Endothelial cell of umbilical vein (primary cell): ENCODE measurements around the gene SLC6A6. TPM values are rescaled to one million over a fixed set of nuclear protein-coding genes. Genes with fewer than 3 reads are reported as not detected.

Source experiments
- BruUV-seq: library from RNA; stranded (reverse); fragments of 400-500 nt; replicated peaks from 2 replicates; lab custom pipeline; 2021; lab: Mats Ljungman, UMichigan
- CTCF ChIA-PET: fragments of 300-600, 350-600 bp; sonication (Branson Sonifier 250); formaldehyde crosslinking; loops from one replicate; lab custom pipeline; 2021; ENCODE audit warnings: antibody characterized with exemption, inconsistent platforms; lab: Charles Lee
- POLR2A ChIA-PET: fragments of 300-600, 350-600 bp; sonication (Branson Sonifier 250); formaldehyde crosslinking; loops from one replicate; lab custom pipeline; 2021; ENCODE audit warnings: antibody characterized with exemption, inconsistent platforms; lab: Charles Lee
- DNase-seq: peaks from one replicate; pipeline ENCODE4 v3.0.0-alpha.2; 2011; ENCODE audit warnings: low read depth, low spot score
- FAIRE-seq: peaks from 2 replicates; lab custom pipeline; 2011; peaks lifted over from hg19 to GRCh38; lab: Jason Lieb, UNC
- H2AFZ ChIP-seq: 2 replicates; pipeline ENCODE4 v1.6.0; 2012; ENCODE audit warnings: low read depth, low read length, control low read depth, inconsistent platforms
- H3K27ac ChIP-seq: 2 replicates; pipeline ENCODE4 v1.5.1; 2011; ENCODE audit warnings: low read depth, mild to moderate bottlenecking, control low read depth, low read length, moderate library complexity; ENCODE audit not compliant: insufficient read depth
- H3K27me3 ChIP-seq, 2 experiments: 2 replicates each; pipeline versions ENCODE4 v1.6.0 to v1.6.1; 2011; ENCODE audit warnings: low read length in 2 of 2, mixed read lengths in 1 of 2; ENCODE audit not compliant: control insufficient read depth in 2 of 2, insufficient read depth in 2 of 2
- H3K36me3 ChIP-seq, 2 experiments: 2 replicates in 1 of 2; 3 replicates in 1 of 2; pipeline ENCODE4 v1.5.1; 2011; ENCODE audit warnings: low read length in 2 of 2, mild to moderate bottlenecking in 1 of 2, moderate library complexity in 1 of 2; ENCODE audit not compliant: control insufficient read depth in 2 of 2, insufficient read depth in 2 of 2; ENCODE audit errors: extremely low read depth in 1 of 2
- H3K4me1 ChIP-seq: 3 replicates; pipeline ENCODE4 v1.5.1; 2011; ENCODE audit warnings: mild to moderate bottlenecking, low read length; ENCODE audit not compliant: control insufficient read depth, insufficient read depth; ENCODE audit errors: extremely low read depth
- H3K4me2 ChIP-seq: 2 replicates; pipeline ENCODE4 v1.6.1; 2011; ENCODE audit warnings: low read length, control low read depth, mixed read lengths; ENCODE audit not compliant: insufficient read depth
- H3K4me3 ChIP-seq, 3 experiments: fragments of 200-600 bp in 1 of 3; sonication (generic), shearing (Covaris generic) in 1 of 3; replicated peaks in 1 of 3; 2 replicates each; pipeline ENCODE4 v1.5.1; 2011 to 2016; ENCODE audit warnings: control low read depth in 3 of 3, low read length in 3 of 3, mild to moderate bottlenecking in 2 of 3, inconsistent platforms in 1 of 3, low read depth in 1 of 3, moderate library complexity in 1 of 3; ENCODE audit not compliant: insufficient read depth in 1 of 3
- H3K79me2 ChIP-seq: 2 replicates; pipeline ENCODE4 v1.6.0; 2012; ENCODE audit warnings: low read length, inconsistent platforms; ENCODE audit not compliant: control insufficient read depth, insufficient read depth
- H3K9ac ChIP-seq: replicated peaks from 2 replicates; pipeline ENCODE3; 2011; ENCODE audit warnings: low read length, control low read depth; ENCODE audit not compliant: insufficient read depth; ENCODE audit errors: extremely low read depth
- H3K9me1 ChIP-seq: replicated peaks from 3 replicates; pipeline ENCODE4 v1.6.0; 2011; ENCODE audit warnings: mild to moderate bottlenecking, low read length; ENCODE audit not compliant: control insufficient read depth, insufficient read depth; ENCODE audit errors: extremely low read depth
- H3K9me3 ChIP-seq: replicated peaks from 2 replicates; pipeline ENCODE4 v1.5.1; 2012; ENCODE audit warnings: low read length, inconsistent platforms; ENCODE audit not compliant: control insufficient read depth, insufficient read depth
- H4K20me1 ChIP-seq: replicated peaks from 2 replicates; pipeline ENCODE3; 2011; ENCODE audit warnings: mild to moderate bottlenecking, low read length; ENCODE audit not compliant: control insufficient read depth, insufficient read depth; ENCODE audit errors: extremely low read depth
- CTCF ChIP-seq, 2 donors: IDR thresholded peaks; 1 replicate in 1 of 2; 2 replicates in 1 of 2; pipeline ENCODE4 v1.5.1; 2011; ENCODE audit warnings: low read length in 2 of 2, mild to moderate bottlenecking in 2 of 2, moderate library complexity in 2 of 2, control low read depth in 1 of 2, inconsistent platforms in 1 of 2, low read depth in 1 of 2; ENCODE audit not compliant: insufficient read depth in 1 of 2; ENCODE audit errors: extremely low read depth in 1 of 2
- EZH2 ChIP-seq: IDR thresholded peaks from 2 replicates; pipeline ENCODE4 v1.6.1; 2012; ENCODE audit warnings: borderline replicate concordance, low read depth, mild to moderate bottlenecking, moderate library complexity, low read length, inconsistent platforms; ENCODE audit not compliant: severe bottlenecking
- JUN ChIP-seq: IDR thresholded peaks from 2 replicates; pipeline ENCODE4 v1.6.1; 2011; ENCODE audit warnings: borderline replicate concordance, low read depth; ENCODE audit not compliant: insufficient read length, insufficient read depth
- MAX ChIP-seq: IDR thresholded peaks from 2 replicates; pipeline ENCODE4 v1.6.1; 2011; ENCODE audit not compliant: insufficient read depth, insufficient read length
- MYC ChIP-seq: IDR thresholded peaks from one replicate; pipeline ENCODE4 v1.6.1; 2011; ENCODE audit warnings: mild to moderate bottlenecking, low read depth, low read length
- POLR2A ChIP-seq: IDR thresholded peaks from 2 replicates; pipeline ENCODE4 v1.6.1; 2012; ENCODE audit warnings: low read depth, mild to moderate bottlenecking, control low read depth, low read length
- POLR2AphosphoS5 ChIP-seq: IDR thresholded peaks from 2 replicates; pipeline ENCODE4 v1.6.1; 2012; ENCODE audit warnings: low read depth, mild to moderate bottlenecking, control low read depth, low read length, moderate library complexity; ENCODE audit not compliant: insufficient read depth
- dilution Hi-C: fragments of 300-500 bp; cut with MboI; formaldehyde crosslinking; loops from one replicate; pipeline ENCODE4 v1.15.0; 2019; ENCODE audit warnings: low sequenced_read_pairs; ENCODE audit not compliant: extremely low pct_ligation_motif_present
- intact Hi-C: fragments of 100-400 bp; cut with micrococcal nuclease; formaldehyde crosslinking; loops from one replicate; pipeline ENCODE4 v1.10.0; 2022
- polyA plus RNA-seq, 4 experiments: library from polyadenylated mRNA; depleted of rRNA in 3 of 4; stranded (reverse) in 3 of 4; unstranded in 1 of 4; fragments of >200 nt; gene quantifications; 2 replicates each; pipeline versions ENCODE4 v1.2.1 to v1.2.3, GENCODE V29; 2011 to 2012; ENCODE audit warnings: missing spikeins in 1 of 4
- total RNA-seq: library from RNA; stranded (reverse); gene quantifications from 2 replicates; pipeline ENCODE4 v1.2.3, GENCODE V29; 2021

Gene SLC6A6
- total and polyA plus RNA-seq, 2 donors (not counting 3 experiments of a cell fraction or from before 2014, with no cell fraction given) = 25.7 to 38.0 TPM

GRCh38 chr3:14429640-14430039 is 27.2 kb downstream of the SLC6A6 start:
- no peaks in the 10 kb centered on the region for H3K9me3 ChIP-seq
- DNase-seq (no peak), FAIRE-seq (no peak)
- H4K20me1 ChIP-seq = no peaks in the 10 kb centered on the region
- H3K9me1 ChIP-seq = no peaks in the 10 kb centered on the region
- peaks cover 9% of the 10 kb centered on the region for H3K79me2 ChIP-seq
- H3K9ac ChIP-seq = no peak overlapping the region
- TF ChIP-seq JUN (no peak), MYC (no peak), MAX (no peak), EZH2 (no peak), CTCF (IDR thresholded peaks at IDR 0.05; ENCODE audit: extremely low read depth in 1 of 2, insufficient read depth in 1 of 2, low read depth in 1 of 2, low read length in 2 of 2) (no peak), POLR2A (no peak), POLR2AphosphoS5 (no peak)
- H2AFZ ChIP-seq = no peak overlapping the region
- no TSS peak for BruUV-seq
- peaks cover 45% of the 10 kb centered on the region for H3K4me1 ChIP-seq
- H3K4me3 ChIP-seq = no peak overlapping the region
- intact Hi-C loops = loop anchor here (10.0 kb wide), 1 partner anchor 375 kb away; no protein-coding TSS in a partner anchor
- no peak overlapping the region for H3K27ac ChIP-seq
- dilution Hi-C loops = no loop called here
- H3K36me3 ChIP-seq = no peaks in the 10 kb centered on the region
- no peak overlapping the region for H3K4me2 ChIP-seq
- CTCF ChIA-PET = interaction anchor here (2.5 kb wide), 1 partner anchor 10 kb away, joined by 6 read pairs; no protein-coding TSS in a partner anchor
- no peaks in the 10 kb centered on the region for H3K27me3 ChIP-seq
- POLR2A ChIA-PET = no interaction called here
